ENCODE data around the gene RUNX2.

DNA sequence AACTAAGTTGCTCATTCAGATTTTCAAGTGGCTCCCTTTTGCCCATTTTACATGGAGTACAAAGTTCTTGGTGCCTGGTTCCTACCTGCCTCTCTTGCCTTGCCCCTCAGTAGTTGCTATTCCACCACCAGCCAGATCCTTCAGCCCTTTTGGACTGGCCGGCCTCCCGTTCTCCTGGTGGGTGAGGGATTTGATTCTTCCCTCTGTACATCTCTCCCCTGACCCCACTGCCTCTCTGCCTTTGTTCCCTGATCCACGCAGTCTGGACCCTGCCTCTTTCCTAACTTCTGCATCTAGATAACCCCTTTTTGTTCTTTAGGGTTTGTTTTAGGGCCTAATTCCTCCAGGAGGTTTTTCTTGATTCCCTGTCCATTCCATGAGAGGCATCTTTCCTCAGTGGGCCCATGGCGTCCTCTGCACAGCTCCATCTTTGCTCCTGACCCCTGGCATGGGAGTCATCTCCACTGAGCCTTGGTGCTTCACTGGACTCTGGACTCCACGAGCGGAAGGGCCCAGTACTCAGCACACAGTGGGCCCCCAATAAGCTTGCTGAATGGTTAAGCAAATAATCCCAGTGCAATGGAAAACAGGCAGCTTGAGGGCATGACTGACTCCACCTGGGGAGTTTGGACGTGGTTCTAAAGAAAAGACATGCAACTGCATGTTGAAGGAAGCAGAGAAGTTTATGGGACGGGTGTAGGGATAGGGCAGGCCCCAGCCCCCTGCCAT, 358.9 kb downstream of the RUNX2 start:
- TF ChIP-seq, protein P1, sequence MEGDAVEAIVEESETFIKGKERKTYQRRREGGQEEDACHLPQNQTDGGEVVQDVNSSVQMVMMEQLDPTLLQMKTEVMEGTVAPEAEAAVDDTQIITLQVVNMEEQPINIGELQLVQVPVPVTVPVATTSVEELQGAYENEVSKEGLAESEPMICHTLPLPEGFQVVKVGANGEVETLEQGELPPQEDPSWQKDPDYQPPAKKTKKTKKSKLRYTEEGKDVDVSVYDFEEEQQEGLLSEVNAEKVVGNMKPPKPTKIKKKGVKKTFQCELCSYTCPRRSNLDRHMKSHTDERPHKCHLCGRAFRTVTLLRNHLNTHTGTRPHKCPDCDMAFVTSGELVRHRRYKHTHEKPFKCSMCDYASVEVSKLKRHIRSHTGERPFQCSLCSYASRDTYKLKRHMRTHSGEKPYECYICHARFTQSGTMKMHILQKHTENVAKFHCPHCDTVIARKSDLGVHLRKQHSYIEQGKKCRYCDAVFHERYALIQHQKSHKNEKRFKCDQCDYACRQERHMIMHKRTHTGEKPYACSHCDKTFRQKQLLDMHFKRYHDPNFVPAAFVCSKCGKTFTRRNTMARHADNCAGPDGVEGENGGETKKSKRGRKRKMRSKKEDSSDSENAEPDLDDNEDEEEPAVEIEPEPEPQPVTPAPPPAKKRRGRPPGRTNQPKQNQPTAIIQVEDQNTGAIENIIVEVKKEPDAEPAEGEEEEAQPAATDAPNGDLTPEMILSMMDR (conservative IDR thresholded peaks at IDR 0.05; ENCODE audit: low read depth, low read length) = no peak
- no peak for TF ChIP-seq EZH2phosphoT487 (IDR thresholded peaks at IDR 0.05; ENCODE audit: borderline replicate concordance, low read length)

Measured in PC-3 (cell line).